GM21529 (cell line): Measurements from ENCODE around the gene PLXNC1.
A peak's percentile ranks its signal among the peaks of the same experiment; 100 is the strongest.

Source experiments
- ATAC-seq: cut with Tn5 transposase; IDR thresholded peaks from one replicate; pipeline ENCODE4 v1.9.1; 2021; ENCODE audit not compliant: unreplicated experiment

PLXNC1 gene

GRCh38 chr12:94202245-94203180 lies 54.1 kb downstream of the PLXNC1 start:
- ATAC-seq = no peak

GRCh38 chr12:94203181-94203546 lies 54.8 kb downstream of the PLXNC1 start:
- no peak for ATAC-seq

- no peak for ATAC-seq
Measured at GRCh38 chr12:94203796-94204195, 55.4 kb downstream of the PLXNC1 start.

- peak; percentile 37 for ATAC-seq
Measured at GRCh38 chr12:94204499-94205247, 56.3 kb downstream of the PLXNC1 start.

- ATAC-seq = no peak
Measured at GRCh38 chr12:94205822-94206221, 57.4 kb downstream of the PLXNC1 start.

- ATAC-seq = no peak
Measured at GRCh38 chr12:94206886-94207285, 58.5 kb downstream of the PLXNC1 start.

- ATAC-seq = no peak
Measured at GRCh38 chr12:94207467-94207848, 59.1 kb downstream of the PLXNC1 start.

GRCh38 chr12:94207849-94208621 lies 59.7 kb downstream of the PLXNC1 start:
- peak; percentile 83 for ATAC-seq

- peak; percentile 33 for ATAC-seq
Measured at GRCh38 chr12:94208622-94208966, 60.2 kb downstream of the PLXNC1 start.

- no peak for ATAC-seq
Measured at GRCh38 chr12:94209240-94209639, 60.9 kb downstream of the PLXNC1 start.

- no peak for ATAC-seq
Measured at GRCh38 chr12:94211021-94211420, 62.6 kb downstream of the PLXNC1 start.

GRCh38 chr12:94218233-94218632 lies 69.9 kb downstream of the PLXNC1 start:
- no peak for ATAC-seq

- ATAC-seq = no peak
Measured at GRCh38 chr12:94219622-94220302, 71.4 kb downstream of the PLXNC1 start.

- ATAC-seq = no peak
Measured at GRCh38 chr12:94220804-94221203, 72.4 kb downstream of the PLXNC1 start.

- peak; percentile 60 for ATAC-seq
Measured at GRCh38 chr12:94222351-94223084, 74.1 kb downstream of the PLXNC1 start.

GRCh38 chr12:94223842-94224241 lies 75.5 kb downstream of the PLXNC1 start:
- no peak for ATAC-seq

- ATAC-seq = no peak
Measured at GRCh38 chr12:94225506-94225905, 77.1 kb downstream of the PLXNC1 start.

- no peak for ATAC-seq
Measured at GRCh38 chr12:94225947-94226630, 77.7 kb downstream of the PLXNC1 start.

- no peak for ATAC-seq
Measured at GRCh38 chr12:94227066-94227465, 78.7 kb downstream of the PLXNC1 start.

- ATAC-seq = peak; percentile 46
Measured at GRCh38 chr12:94228488-94228907, 80.1 kb downstream of the PLXNC1 start.
